ENCODE measurements around the gene NEK1. TPM values are rescaled to one million over a fixed set of nuclear protein-coding genes. Genes with fewer than 3 reads are reported as not detected.

The NEK1 gene
- total RNA-seq, 2 donors from 2014 or later, result 12.2 to 15.1 TPM

DNA sequence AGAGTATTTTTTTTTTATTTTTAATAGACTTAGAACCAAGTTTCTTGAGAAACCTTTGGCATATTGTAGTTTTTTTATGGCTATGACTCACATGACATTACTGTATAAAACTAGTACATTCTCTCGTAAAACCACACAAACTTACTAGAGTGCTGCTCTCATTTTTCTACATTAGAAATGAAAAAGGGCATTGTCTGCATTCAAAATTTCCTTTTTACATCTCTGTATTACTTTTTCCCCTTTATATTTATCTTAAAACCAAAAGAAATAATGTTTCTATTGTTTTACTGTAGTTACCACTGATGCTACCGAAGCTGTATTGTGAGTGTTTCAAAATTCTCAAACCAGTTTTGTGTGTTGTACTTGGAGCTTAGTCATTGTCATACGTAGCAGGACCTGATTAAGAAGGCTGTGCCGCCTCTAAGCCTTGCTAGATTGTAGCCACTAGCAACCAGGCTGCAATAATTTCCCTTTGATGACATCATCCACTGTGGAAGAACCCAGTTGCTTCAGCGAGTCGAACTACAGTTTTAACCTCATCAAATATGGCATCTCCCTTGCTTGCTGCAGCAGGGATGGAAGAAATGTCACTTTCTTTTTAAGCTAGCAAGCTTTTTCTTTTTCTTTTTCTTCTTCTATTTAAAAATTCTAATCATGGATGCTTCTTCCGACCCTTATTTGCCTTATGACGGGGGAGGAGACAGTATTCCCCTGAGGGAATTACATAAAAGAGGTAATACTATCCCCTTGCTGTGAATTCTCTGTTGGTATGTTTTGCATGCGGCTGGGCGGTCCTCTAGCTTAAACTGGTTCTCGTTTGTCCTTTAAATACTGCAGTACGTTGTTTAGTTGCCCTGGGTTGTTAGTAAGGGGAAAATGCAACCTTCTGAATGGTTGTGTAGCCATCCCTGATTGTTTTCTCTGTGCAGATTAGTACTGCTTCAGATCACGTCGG is 47.6 kb upstream of the NEK1 start:
- Histone ChIP-seq H3K9me3 (ENCODE audit: control insufficient read depth, low read length) (no peaks in the 10 kb centered on the region), H3K9ac (ENCODE audit: extremely low read depth, low read length, poor library complexity, severe bottlenecking) (peak overlapping the region; percentile 79), H3K4me3 (ENCODE audit: low read length) (peak overlapping the region; percentile 78), H3K36me3 (ENCODE audit: control insufficient read depth, insufficient read depth, low read length) (no peaks in the 10 kb centered on the region), H3K4me1 (ENCODE audit: control insufficient read depth, insufficient read depth, low read length) (peaks cover 3% of the 10 kb centered on the region), H3K27me3 (ENCODE audit: control insufficient read depth, insufficient read depth, low read length, poor library complexity, severe bottlenecking) (no peaks in the 10 kb centered on the region), H3K27ac (ENCODE audit: low read depth, low read length) (peak overlapping the region; percentile 94)
- peak overlapping the region; percentile 48 for H3K4me3 Mint-ChIP-seq
- H3K9me3 Mint-ChIP-seq, result no peaks in the 10 kb centered on the region
- H3K4me1 Mint-ChIP-seq, result peaks cover 26% of the 10 kb centered on the region
- peak; percentile 75 for DNase-seq
- H3K27ac Mint-ChIP-seq, result peak overlapping the region; percentile 95
- TF ChIP-seq, protein P1, sequence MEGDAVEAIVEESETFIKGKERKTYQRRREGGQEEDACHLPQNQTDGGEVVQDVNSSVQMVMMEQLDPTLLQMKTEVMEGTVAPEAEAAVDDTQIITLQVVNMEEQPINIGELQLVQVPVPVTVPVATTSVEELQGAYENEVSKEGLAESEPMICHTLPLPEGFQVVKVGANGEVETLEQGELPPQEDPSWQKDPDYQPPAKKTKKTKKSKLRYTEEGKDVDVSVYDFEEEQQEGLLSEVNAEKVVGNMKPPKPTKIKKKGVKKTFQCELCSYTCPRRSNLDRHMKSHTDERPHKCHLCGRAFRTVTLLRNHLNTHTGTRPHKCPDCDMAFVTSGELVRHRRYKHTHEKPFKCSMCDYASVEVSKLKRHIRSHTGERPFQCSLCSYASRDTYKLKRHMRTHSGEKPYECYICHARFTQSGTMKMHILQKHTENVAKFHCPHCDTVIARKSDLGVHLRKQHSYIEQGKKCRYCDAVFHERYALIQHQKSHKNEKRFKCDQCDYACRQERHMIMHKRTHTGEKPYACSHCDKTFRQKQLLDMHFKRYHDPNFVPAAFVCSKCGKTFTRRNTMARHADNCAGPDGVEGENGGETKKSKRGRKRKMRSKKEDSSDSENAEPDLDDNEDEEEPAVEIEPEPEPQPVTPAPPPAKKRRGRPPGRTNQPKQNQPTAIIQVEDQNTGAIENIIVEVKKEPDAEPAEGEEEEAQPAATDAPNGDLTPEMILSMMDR (conservative IDR thresholded peaks at IDR 0.05), result no peak
- no peaks in the 10 kb centered on the region for H3K27me3 Mint-ChIP-seq (ENCODE audit: insufficient read depth)
- peaks cover 6% of the 10 kb centered on the region for H3K36me3 Mint-ChIP-seq (ENCODE audit: low read depth)
- 24 to 34% methylated on average over 8 to 14 of the region's 14 CpGs for WGBS, 2 experiments (ENCODE audit: insufficient coverage in 1 of 2, insufficient read length in 1 of 2)

DNA sequence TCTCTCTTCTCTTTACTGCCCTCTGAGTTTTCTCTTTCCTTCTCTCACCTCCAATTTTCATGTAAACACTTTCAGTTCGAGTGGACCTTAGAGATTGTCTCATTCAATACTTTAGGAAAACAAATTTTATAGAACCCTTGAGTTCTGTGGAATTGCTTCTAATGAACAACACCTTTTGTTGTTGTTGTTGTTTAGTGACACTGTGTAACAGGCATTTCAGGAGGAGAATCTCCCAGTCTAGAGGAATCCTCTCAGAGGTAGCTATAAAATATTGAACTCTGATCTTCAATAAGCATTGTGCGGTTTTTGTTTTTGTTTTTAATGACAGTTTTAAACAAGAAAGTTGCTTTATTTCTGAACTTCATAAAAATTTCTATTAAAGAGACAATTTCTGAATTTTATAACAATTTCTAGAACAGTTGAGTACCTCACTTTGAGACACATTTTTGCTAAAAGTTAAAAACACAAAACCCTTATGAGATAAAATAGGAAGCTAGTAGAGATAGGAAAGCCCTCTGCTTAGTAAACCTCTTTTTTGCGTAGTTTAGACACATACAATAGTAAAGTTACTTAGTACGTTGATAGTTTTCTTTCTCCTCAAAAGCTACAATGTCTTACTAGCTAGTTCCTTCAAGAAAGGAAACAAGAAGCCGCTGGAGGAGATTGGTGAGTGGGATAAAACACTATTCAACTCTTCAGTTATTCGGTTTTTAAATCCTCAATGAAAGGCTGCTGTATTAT is 46.8 kb upstream of the NEK1 start:
- no peaks in the 10 kb centered on the region for H3K36me3 ChIP-seq (ENCODE audit: control insufficient read depth, insufficient read depth, low read length)
- H3K9me3 ChIP-seq (ENCODE audit: control insufficient read depth, low read length), result no peaks in the 10 kb centered on the region
- peak overlapping the region; percentile 94 for H3K27ac ChIP-seq (ENCODE audit: low read depth, low read length)
- TF ChIP-seq, protein P1 (conservative IDR thresholded peaks at IDR 0.05), result no peak
- no peak for DNase-seq
- Mint-ChIP-seq H3K9me3 (no peaks in the 10 kb centered on the region), H3K27ac (no peak overlapping the region), H3K27me3 (ENCODE audit: insufficient read depth) (no peaks in the 10 kb centered on the region), H3K36me3 (ENCODE audit: low read depth) (peaks cover 6% of the 10 kb centered on the region), H3K4me1 (peaks cover 22% of the 10 kb centered on the region), H3K4me3 (no peak overlapping the region)
- peak overlapping the region; percentile 79 for H3K9ac ChIP-seq (ENCODE audit: extremely low read depth, low read length, poor library complexity, severe bottlenecking)
- H3K4me1 ChIP-seq (ENCODE audit: control insufficient read depth, insufficient read depth, low read length), result no peaks in the 10 kb centered on the region
- 79 to 100% methylated on average over 1 to 5 of the region's 6 CpGs for WGBS, 2 experiments (ENCODE audit: insufficient coverage in 1 of 2, insufficient read length in 1 of 2)
- H3K27me3 ChIP-seq (ENCODE audit: control insufficient read depth, insufficient read depth, low read length, poor library complexity, severe bottlenecking), result no peaks in the 10 kb centered on the region
- H3K4me3 ChIP-seq (ENCODE audit: low read length), result peak overlapping the region; percentile 78

DNA sequence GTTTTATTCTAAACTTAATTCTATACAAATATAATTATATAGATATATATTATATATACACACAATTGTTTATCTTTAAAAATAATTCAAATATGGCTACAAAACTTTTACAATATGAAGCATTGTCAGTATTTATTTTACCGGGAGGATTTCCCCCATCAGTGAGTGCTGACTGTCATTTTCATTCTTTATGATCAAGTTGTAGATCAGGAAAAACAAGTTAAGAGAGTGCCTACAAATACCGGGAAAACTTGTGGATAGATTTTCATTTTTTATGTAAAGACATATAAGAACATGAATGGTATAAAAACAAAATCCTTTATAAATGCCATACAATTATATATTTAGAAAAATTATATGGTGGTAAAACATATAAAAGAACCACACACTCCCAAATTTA is 45.8 kb upstream of the NEK1 start:
- Histone ChIP-seq H3K36me3 (ENCODE audit: control insufficient read depth, insufficient read depth, low read length) (no peaks in the 10 kb centered on the region), H3K9me3 (ENCODE audit: control insufficient read depth, low read length) (no peaks in the 10 kb centered on the region), H3K27me3 (ENCODE audit: control insufficient read depth, insufficient read depth, low read length, poor library complexity, severe bottlenecking) (no peaks in the 10 kb centered on the region), H3K9ac (ENCODE audit: extremely low read depth, low read length, poor library complexity, severe bottlenecking) (no peak overlapping the region), H3K27ac (ENCODE audit: low read depth, low read length) (no peak overlapping the region), H3K4me3 (ENCODE audit: low read length) (no peak overlapping the region), H3K4me1 (ENCODE audit: control insufficient read depth, insufficient read depth, low read length) (no peaks in the 10 kb centered on the region)
- Mint-ChIP-seq H3K9me3 (no peaks in the 10 kb centered on the region), H3K4me3 (no peak overlapping the region), H3K4me1 (peaks cover 18% of the 10 kb centered on the region), H3K27me3 (ENCODE audit: insufficient read depth) (no peaks in the 10 kb centered on the region), H3K27ac (no peak overlapping the region), H3K36me3 (ENCODE audit: low read depth) (peaks cover 12% of the 10 kb centered on the region)
- DNase-seq, result no peak
- TF ChIP-seq, protein P1 (conservative IDR thresholded peaks at IDR 0.05), result no peak
- WGBS, 2 experiments (ENCODE audit: insufficient coverage in 1 of 2, insufficient read length in 1 of 2), result 83 to 96% methylated on average over 1 of the region's 2 CpGs

Data from endodermal cell (in vitro differentiated cells).